Brain pericyte (primary cell): Measurements from ENCODE around the gene ITGB1BP1.

Experiments
- DNase-seq: peaks from one replicate; pipeline ENCODE4 v3.0.0-alpha.2; 2012; ENCODE audit warnings: low read depth, low spot score

The ITGB1BP1 gene

DNA sequence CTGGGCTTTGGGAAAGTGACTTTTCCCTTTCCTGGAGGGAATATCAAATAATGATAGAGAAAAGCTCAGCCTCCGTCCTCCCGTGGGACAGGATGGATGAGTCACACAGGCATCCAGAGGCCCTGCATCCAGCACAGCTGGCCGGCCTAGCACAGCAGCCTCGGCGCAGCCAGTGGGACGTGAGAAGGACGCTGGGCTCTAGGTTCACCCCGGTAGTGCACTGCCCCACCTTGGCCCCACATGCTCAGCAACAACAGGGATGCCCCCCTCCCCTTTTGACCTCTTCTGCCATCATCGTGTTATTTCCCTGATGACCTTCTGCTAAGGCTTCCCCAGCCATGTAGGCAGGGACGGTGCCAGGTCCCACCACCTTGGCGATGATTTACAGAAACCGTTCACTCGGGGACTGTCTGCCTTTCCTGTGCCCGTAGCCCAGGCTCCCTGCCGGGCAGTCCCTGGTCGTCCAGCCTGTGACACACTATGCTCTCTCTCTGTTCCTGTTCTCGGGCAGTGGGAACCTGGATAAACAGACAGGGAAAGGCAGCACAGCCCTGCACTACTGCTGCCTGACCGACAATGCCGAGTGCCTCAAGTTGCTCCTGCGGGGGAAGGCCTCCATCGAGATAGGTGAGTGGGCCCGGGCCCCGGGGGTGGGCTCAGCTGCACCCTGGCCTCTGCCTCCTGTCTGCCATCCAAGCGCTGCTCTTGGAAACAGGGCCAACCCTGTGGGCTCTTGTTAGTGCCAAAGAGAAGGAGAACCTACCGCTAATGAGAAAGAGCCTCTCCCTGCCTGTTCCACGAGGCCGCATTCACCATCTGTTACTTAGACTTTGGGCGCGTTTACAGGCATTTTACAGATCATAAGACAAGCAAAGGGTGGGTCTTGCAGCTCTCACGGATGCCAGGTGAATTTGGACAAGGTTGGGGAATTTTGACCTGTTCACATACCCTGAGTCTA lies 44.6 kb downstream of the ITGB1BP1 start:
- DNase-seq = peak; percentile 56

DNA sequence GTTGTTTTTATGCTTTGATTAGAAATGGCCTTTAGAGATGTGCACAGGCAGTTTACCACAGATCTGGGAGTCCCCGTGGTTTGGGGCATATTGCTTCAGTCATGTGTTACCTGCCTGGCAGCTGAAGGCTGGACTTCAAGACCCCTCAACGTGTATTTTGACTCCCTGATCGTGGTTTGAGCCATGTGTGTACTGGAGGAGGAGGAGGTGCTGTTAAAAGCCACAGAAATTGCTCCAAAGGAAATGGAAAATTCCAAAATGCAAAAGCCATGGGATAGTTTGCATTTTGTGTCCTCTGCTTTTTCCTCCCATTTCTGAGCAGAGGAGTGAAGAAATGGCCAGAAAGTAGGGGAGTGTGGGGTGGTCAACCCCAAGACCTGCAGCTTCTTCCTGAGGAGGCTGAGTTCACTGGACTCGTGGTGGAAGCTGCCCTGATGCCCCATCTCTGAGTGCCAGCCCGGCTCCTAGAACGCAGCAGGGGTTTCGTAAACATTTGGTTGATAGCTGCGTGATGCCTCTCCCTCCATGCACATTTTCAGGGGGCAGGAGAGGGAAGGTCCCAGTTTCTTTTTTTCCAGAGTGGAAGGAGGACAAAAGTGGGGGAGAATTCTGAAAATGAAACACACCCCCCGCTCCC lies 45.7 kb downstream of the ITGB1BP1 start:
- DNase-seq = no peak

DNA sequence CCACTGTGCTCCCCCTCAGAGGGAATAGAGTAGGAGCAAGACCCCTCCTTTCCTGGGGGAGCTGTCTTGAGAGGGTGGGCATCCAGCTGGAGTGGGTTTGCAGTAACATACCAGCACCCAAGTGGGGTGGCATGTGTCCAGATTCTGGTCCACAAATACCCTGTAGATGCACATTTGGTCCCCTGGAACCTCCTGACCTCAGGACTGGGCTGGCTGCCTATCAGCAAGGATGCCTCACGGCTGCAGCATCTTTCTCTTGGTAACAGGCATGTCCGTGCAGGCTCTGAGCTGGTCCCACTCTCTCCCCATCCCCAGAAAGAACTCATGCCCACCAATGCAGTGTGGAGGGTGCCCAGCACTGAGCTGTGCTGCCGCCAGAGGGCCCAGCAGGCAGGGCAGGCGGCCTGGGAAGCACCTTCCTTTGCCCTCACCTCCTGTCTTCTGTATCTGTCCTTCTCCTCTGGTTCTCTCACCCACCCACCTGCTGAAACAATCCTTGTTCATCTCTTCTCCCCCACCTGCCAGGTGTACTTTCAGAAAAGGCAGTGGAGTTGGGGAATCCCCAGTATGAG lies 47.4 kb downstream of the ITGB1BP1 start:
- DNase-seq = no peak

DNA sequence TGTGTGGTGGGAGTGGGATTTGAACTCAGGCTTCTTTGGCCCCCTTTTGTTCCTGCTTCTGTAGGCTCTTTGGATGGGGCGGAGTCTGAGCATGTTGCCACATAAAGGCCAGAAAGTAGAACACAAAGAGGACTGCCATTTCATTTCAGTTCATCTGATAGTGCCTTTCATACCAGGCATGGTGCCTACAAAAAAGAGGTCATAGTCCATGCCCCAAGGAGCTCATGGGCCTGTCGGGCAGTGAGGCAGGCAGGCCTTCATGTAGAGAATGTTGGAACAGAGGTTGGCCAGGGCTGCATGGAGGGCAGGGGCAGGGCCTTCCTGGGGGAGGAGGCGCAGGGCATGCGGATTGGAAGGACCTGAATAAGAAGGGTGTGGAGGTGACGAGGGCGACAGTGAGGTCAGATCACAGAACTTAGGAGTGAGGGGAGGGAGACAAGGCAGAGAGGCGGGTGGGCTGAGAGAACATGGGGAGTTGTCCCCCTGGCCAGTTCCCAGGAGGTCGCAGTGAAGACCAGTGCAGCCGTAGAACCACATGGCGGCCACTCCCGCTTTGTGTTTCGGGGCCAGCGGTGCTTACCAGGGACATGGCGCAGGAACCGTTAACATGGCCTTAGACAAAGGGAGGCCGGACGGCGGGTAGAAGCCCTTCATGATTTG lies 49.1 kb downstream of the ITGB1BP1 start:
- no peak for DNase-seq

GRCh38 chr2:9373476-9373875 lies 49.9 kb downstream of the ITGB1BP1 start:
- DNase-seq = no peak

DNA sequence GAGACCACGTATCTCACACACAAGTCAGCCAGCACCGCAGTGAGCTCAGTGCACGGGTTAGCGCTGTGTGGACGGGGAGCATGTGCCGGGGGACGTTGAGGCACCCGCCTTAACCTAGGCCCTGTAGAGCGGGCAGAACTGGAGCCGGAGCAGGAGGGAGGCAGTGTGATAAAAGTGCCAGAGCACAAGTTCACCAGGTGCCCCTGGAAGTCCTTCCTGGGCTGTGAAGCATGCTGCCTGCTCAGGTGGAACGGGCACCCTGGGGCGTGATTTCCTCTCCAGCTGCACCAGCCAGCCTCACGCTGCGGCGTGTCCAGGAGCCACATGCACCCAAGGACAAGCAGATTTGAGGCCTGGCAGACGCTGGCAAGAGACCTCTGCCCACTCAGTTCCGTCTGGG lies 50.3 kb downstream of the ITGB1BP1 start:
- no peak for DNase-seq

- no peak for DNase-seq
These were observed 52.6 kb downstream of the ITGB1BP1 start for GRCh38 chr2:9370746-9371145.

GRCh38 chr2:9366026-9366425 lies 57.3 kb downstream of the ITGB1BP1 start:
- no peak for DNase-seq

GRCh38 chr2:9365498-9366019 lies 57.8 kb downstream of the ITGB1BP1 start:
- no peak for DNase-seq

- no peak for DNase-seq
These were observed 58.4 kb downstream of the ITGB1BP1 start for GRCh38 chr2:9364791-9365497.

GRCh38 chr2:9364373-9364772 lies 59.0 kb downstream of the ITGB1BP1 start:
- DNase-seq = no peak

DNA sequence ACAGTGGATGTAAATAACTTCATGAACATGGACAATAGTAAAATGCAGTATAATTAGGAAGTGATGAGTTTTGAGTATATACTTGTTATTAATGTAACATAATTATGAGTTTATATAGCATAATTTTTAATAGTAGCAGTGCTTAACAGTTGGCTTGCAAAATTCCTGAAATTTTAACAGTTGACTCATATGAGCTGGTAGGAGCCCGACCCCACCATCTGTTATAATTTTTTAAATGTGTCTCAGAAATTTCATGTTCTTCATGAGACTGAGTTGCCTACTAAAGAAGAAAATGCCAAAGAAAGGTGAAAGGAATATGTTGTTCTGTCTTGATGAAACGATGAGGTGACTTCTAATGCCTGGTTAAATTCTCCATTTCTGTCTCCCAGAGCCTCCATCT lies 62.6 kb downstream of the ITGB1BP1 start:
- DNase-seq = no peak

- no peak for DNase-seq
These were observed 63.2 kb downstream of the ITGB1BP1 start for GRCh38 chr2:9360110-9360509.

DNA sequence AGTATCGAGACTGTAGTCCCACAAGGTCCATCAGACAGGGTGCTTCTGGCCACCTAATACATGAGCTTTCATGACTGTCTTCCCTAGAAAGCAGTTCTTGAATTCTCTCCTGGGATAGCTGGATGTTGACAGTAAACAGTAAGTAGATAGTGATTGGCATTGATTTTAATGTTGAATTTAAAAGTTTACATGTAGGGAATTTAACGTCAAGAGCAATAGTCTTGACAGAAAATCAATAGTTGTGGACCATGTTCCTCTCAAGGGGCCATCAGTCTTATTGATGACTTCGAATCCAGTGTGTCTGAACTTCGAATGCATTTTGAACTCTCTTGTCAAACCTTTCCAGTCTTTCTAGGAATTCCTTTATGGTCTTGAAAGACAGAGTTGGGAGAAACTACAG lies 63.9 kb downstream of the ITGB1BP1 start:
- DNase-seq = no peak

DNA sequence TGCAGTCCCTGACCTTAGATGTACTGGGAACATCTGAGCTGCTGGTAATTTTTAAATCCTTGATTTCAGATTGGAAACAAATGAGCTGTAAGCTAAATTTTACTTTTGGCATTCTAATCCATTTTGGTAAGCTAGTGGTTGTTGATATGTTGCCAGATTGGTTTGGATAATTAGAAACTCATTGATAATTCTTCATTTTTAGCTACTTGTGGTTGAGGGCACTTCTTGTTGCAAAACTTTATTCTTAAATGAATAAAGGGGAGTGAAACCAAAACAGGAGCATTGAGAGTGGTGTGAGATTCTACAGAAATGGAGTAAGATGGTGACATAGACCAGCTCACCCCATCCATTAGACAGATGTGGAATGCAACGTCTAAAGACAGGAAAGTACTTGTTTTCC lies 64.5 kb downstream of the ITGB1BP1 start:
- DNase-seq = no peak

DNA sequence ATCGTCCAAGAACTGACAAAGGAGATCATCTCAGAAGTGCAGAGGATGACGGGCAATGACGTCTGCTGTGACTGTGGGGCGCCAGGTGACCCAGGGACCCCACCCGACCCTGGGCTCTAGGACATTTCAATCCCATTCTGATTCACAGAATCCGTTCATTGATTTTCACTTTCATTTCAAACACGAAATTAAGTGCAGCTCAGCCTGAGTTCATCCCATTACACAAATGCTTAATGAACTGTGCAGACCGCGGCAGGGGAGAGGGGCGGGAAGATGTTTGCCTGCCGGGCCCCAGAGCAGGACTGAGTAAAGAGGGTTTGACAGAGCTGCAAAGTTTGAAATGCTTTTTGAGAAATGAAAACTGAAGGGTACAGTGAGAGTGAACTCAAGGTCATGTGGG lies 67.1 kb downstream of the ITGB1BP1 start:
- no peak for DNase-seq

DNA sequence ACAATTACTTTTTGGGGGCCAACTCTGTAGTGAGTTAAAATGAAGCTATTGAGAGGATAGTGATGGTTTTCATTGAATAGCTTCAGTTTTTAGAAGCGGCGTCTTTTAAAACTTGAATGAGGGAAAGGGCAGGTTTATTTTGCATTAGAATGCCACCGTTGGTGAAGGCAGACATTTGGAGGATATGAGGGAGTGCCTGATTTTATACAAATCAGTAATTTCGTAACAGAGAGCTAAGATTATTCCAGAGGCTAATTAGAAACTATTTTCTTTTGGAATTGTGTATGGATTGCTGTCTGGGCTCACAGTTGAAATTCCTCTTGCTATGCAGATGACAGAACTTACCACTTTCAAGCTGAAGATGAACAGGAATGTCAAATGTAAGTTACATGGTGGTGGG lies 67.6 kb downstream of the ITGB1BP1 start:
- no peak for DNase-seq

GRCh38 chr2:9355270-9355669 lies 68.1 kb downstream of the ITGB1BP1 start:
- DNase-seq = no peak

DNA sequence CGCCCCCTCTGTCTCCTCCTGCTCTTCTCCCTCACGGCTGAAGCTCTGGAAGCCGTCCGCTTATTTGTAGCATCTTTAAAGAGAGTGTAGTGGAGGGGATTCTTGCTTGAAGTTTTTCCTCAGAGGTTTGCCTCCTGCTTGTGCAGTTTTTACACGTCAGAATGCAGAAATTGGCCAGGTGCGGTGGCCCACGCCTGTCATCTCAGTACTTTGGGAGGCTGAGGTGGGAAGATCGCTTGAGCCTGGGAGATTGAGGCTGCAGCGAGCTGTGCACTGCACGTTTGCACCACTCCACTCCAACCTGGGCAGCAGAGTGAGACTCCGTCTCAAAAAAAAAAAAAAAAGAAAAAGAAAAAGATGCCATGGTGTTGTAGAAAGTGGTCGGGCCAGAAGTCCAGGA lies 69.0 kb downstream of the ITGB1BP1 start:
- DNase-seq = no peak
